ENCODE data around the gene MEGF11.

MEGF11 gene

DNA sequence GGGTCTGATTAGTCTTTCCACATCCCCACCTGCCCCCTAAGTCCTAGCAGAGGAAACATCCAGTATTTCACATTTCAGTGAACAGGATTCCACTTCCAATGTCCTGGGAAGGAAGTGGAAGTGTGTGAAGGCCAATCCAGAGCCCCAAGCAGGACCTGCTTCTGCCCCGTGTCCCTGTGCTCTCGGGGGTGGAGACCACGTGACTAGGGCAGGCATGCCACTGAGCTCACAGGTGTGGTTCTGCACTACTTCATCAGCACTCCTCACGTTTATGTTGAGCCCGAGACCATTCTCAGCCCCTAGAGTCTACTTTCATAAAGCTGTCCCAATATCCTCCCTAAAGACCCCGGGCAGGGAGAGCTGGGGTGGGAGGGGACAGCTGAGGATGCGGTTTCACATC lies 299.9 kb downstream of the MEGF11 start:
- POLR2A ChIA-PET, result no interaction called here
- TF ChIP-seq, protein P1, sequence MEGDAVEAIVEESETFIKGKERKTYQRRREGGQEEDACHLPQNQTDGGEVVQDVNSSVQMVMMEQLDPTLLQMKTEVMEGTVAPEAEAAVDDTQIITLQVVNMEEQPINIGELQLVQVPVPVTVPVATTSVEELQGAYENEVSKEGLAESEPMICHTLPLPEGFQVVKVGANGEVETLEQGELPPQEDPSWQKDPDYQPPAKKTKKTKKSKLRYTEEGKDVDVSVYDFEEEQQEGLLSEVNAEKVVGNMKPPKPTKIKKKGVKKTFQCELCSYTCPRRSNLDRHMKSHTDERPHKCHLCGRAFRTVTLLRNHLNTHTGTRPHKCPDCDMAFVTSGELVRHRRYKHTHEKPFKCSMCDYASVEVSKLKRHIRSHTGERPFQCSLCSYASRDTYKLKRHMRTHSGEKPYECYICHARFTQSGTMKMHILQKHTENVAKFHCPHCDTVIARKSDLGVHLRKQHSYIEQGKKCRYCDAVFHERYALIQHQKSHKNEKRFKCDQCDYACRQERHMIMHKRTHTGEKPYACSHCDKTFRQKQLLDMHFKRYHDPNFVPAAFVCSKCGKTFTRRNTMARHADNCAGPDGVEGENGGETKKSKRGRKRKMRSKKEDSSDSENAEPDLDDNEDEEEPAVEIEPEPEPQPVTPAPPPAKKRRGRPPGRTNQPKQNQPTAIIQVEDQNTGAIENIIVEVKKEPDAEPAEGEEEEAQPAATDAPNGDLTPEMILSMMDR (IDR thresholded peaks at IDR 0.05; ENCODE audit: control extremely low read depth, extremely low read depth, low read depth, missing control alignments), result no peak
- DNase-seq (ENCODE audit: extremely low spot score), result no peak
- CTCF ChIA-PET, result interaction anchor here (1.9 kb wide), 1 partner anchor 32 kb away, joined by 5 read pairs; no protein-coding TSS in a partner anchor

DNA sequence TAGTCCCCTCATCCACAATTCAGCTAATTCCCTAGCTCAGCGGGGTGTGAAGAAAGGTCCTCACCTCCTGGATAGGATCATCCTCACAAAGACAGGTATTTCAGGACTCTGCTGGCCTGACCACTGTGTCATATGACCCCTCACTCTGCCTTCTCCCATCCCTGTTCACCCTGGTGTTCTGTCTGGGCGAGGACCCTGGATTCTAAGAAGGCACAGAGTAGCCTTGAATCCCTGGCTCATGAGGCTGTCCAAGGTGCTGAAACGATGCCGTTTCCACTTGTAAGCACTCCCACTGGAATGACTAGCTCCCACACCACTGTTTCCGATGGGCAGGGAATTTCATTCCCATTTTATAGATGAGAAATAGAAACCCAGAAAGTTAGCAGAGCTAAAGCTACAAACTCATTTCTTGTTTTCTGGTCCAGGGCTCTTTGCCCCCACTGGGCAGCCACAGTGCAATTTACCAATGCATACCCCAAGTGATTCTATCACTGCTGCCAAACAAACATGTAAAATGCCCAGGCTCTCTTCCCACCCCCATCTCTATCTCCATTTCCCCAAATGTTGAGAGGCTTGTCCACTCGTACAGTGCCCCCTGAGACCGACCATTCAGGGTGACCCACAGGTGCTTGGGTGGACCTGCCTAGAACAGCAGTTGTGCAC lies 301.0 kb downstream of the MEGF11 start:
- DNase-seq (ENCODE audit: extremely low spot score), result no peak
- TF ChIP-seq, protein P1 (IDR thresholded peaks at IDR 0.05; ENCODE audit: control extremely low read depth, extremely low read depth, low read depth, missing control alignments), result no peak
- CTCF ChIA-PET, result interaction anchor here (1.0 to 2.2 kb wide), 2 partner anchors 13 to 17 kb away, joined by 5 to 6 read pairs; no protein-coding TSS in a partner anchor
- POLR2A ChIA-PET, result no interaction called here

GRCh38 chr15:65951007-65951406 lies 302.5 kb downstream of the MEGF11 start:
- TF ChIP-seq, protein P1 (IDR thresholded peaks at IDR 0.05; ENCODE audit: control extremely low read depth, extremely low read depth, low read depth, missing control alignments), result no peak
- no peak for DNase-seq (ENCODE audit: extremely low spot score)
- CTCF ChIA-PET, result interaction anchor here (2.2 to 2.4 kb wide), 2 partner anchors 12 to 15 kb away, joined by 6 to 10 read pairs; no protein-coding TSS in a partner anchor
- POLR2A ChIA-PET, result interaction anchor here (0.7 kb wide), 1 partner anchor 29 kb away, joined by 4 read pairs; no protein-coding TSS in a partner anchor

GRCh38 chr15:65949491-65949890 lies 304.1 kb downstream of the MEGF11 start:
- TF ChIP-seq, protein P1 (IDR thresholded peaks at IDR 0.05; ENCODE audit: control extremely low read depth, extremely low read depth, low read depth, missing control alignments), result no peak
- ChIA-PET CTCF (interaction anchor here (1.6 to 2.4 kb wide), 2 partner anchors 10 to 18 kb away, joined by 5 to 10 read pairs; no protein-coding TSS in a partner anchor), POLR2A (no interaction called here)
- DNase-seq (ENCODE audit: extremely low spot score), result no peak

DNA sequence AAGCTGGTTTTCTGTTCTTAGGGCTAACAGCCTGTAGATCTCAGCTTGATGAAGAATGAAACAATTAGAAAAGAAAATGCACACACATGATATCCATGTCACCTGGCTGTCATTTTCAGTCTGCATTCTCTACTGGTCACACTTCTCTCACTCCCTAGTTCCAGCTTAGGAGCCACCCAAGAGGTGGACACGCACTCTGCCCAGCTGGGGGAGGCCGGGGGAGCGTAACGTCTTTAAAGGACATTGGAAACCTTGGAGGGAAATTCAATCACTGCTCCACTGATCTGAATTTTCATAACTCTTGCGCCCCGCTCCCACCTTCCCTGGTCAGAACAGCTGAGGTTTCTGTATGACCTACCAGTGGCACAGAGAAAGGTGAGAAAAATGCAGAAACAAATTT lies 304.5 kb downstream of the MEGF11 start:
- ChIA-PET POLR2A (no interaction called here), CTCF (interaction anchor here (0.8 to 1.6 kb wide), 3 partner anchors 12 to 339 kb away, joined by 3 to 5 read pairs (median 3); no protein-coding TSS in a partner anchor)
- no peak for DNase-seq (ENCODE audit: extremely low spot score)
- TF ChIP-seq, protein P1 (IDR thresholded peaks at IDR 0.05; ENCODE audit: control extremely low read depth, extremely low read depth, low read depth, missing control alignments), result no peak

- POLR2A ChIA-PET, result no interaction called here
- CTCF ChIA-PET, result interaction anchor here (0.8 to 1.6 kb wide), 4 partner anchors 11 to 339 kb away, joined by 3 to 5 read pairs (median 3); no protein-coding TSS in a partner anchor
- no peak for DNase-seq (ENCODE audit: extremely low spot score)
- TF ChIP-seq, protein P1 (IDR thresholded peaks at IDR 0.05; ENCODE audit: control extremely low read depth, extremely low read depth, low read depth, missing control alignments), result no peak
Observed at GRCh38 chr15:65948383-65948782, 305.2 kb downstream of the MEGF11 start.
